ENCODE measurements around the gene CAMK2N2. TPM values are rescaled to one million over a fixed set of nuclear protein-coding genes. Genes with fewer than 3 reads are reported as not detected.
A peak's percentile ranks its signal among the peaks of the same experiment; 100 is the strongest.

The CAMK2N2 gene
- total RNA-seq: not detected

DNA sequence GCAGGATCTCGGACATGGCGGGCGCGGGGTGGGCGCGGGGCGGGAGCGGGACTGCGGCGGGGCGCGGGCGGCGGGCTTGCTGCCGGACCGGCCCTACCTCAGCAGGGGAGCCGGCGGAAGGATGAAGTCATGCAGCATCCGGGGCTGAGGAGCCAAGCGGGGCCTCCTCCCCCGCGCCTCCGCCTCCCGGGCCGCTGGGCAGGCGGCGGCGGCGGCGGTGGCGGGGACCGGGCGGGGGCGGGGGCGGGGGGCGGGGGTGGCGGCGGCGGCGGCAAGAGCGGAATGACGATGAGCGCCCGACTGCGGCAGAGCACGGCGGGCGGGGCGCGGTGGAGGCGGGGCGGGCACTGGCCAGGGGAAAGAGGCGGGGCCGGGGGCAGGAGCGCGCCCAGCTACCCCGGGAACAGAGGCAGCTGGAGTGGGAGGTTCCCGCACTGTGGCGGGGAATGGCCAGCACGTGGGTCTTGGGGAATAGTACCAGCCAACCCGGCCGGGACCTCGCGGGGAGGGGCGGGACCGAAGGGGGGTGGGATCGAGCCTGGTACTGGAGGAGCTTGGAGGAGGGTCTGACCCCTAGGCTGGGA, at the start of gene CAMK2N2:
Gene CAMK2N2 (minus strand): TSS at position 284 of the 584 bp plus-strand sequence. CDS start 268 bp downstream, at position 16.
- DNase-seq: no peak

DNA sequence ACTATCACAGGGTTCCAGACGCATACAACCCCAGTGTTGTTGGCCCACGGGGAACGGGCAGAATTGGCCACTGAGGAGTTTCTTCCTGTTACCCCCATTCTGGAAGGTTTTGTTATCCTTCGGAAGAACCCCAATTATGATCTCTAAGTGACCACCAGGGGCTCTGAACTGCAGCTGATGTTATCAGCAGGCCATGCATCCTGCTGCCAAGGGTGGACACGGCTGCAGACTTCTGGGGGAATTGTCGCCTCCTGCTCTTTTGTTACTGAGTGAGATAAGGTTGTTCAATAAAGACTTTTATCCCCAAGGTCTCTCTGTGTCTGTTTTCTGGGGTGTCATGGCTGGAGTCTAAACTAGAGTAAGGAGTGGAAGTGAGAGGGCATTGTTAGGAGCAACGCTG, 47.4 kb upstream of the CAMK2N2 start:
- no peak for DNase-seq

DNA sequence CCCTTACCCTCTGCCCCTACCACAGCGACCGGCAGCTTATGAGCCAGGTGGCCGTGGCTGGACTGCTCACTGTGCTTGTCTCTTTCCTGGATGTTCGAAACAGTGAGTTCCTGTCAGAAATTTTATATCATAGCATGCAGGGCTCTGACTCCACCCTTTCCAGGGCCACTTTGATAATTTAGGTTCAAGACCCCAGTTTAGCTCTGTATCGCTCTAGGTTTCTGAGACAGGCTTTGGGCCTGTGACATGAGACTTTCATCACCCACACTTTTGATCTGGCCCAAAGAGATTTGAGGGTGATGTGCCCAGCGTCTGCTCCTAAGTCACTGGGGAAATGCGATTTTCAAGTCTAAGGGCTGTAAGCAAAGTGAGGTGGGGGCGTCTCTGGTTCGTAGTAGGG, 46.6 kb upstream of the CAMK2N2 start:
- DNase-seq: no peak

DNA sequence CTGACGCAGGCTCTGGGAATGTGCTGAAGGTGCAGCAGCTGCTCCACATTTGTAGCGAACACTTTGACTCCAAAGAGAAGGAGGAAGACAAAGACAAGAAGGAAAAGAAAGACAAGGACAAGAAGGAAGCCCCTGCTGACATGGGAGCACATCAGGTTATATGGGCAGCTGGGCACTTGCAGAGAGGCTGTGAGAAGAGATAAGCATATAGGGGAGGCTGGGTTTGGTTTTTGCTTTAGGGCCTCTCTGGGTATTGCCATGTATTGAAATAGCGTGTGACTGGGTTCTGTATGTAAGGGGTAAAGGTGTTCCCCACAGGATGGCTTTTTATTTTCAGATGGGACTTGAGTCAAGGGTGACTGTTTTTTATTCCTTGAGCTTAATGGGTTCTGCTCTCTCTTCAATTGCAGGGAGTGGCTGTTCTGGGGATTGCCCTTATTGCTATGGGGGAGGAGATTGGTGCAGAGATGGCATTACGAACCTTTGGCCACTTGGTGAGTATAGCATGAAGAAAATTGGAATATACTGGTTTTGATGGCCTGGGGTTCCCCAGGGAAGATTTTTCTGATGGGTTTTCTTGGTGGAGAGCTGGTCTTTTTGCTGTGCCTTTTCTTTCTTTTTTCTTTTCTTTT, 45.1 kb upstream of the CAMK2N2 start:
- DNase-seq: no peak

DNA sequence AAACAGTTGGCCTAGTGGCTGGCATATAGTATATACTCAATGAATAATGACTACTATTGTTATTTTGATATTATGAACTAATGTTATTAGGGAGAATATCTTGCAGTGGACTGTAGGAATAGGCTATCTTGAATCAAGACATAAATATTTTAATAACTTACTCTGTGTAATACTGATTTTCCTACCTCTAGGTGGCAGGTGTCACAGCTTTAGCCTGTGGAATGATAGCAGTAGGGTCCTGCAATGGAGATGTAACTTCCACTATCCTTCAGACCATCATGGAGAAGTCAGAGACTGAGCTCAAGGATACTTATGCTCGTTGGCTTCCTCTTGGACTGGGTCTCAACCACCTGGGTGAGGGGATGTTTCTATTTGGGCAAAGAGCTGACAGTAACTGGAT, 44.2 kb upstream of the CAMK2N2 start:
- no peak for DNase-seq

DNA sequence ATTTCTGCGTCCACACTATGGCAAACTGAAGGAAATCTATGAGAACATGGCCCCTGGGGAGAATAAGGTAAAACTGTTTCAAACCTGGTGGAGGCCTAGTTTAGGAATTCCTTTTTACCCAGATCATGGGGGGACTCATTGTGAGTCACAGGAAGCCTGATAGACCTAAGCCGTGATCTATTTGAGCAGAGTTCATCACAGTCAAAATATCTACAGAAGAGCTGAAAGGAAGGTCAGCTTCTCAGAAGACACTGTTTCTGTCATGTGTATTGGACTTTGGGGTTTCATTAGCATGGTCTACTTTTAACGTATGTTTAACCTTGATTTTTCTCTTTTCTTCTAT, 39.0 kb upstream of the CAMK2N2 start:
- DNase-seq: no peak

DNA sequence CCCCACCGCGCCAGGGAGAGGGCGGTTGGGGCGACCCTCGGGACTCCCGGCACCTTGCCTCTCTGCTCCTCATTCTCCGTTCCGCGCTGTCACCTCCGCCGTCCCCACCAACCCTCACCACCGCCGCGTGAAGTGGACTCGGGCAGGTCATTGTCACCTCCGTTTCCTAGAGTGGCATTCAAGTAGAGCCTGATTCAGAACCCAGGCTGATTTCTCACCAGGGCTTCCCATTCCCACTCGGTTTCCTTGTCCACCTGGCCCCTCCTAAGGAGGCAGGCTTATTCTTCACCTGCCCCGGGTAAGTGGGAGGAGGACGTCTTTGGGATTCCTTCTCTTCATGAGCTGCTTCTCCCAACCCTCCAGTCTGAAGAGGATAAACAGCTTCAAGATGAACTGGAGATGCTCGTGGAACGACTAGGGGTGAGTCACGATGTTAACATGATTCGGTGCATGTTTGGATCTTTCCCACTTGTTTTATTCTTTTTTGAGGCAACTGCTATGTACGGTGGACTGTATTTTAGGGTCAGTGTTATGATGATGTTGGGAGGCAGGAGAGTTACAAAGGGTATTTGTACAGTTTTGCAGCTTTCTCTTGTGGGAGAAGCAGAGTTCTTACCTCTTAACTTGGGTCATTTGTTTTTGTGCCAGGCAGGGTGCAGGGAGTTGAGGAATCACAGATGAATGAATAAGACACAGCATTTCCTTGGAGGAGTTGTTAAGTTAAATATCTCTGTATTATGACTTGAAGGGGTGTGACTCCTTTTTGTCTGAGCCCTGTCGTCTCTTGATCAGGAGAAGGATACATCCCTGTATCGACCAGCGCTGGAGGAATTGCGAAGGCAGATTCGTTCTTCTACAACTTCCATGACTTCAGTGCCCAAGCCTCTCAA, 38.4 kb upstream of the CAMK2N2 start:
- DNase-seq: no peak

DNA sequence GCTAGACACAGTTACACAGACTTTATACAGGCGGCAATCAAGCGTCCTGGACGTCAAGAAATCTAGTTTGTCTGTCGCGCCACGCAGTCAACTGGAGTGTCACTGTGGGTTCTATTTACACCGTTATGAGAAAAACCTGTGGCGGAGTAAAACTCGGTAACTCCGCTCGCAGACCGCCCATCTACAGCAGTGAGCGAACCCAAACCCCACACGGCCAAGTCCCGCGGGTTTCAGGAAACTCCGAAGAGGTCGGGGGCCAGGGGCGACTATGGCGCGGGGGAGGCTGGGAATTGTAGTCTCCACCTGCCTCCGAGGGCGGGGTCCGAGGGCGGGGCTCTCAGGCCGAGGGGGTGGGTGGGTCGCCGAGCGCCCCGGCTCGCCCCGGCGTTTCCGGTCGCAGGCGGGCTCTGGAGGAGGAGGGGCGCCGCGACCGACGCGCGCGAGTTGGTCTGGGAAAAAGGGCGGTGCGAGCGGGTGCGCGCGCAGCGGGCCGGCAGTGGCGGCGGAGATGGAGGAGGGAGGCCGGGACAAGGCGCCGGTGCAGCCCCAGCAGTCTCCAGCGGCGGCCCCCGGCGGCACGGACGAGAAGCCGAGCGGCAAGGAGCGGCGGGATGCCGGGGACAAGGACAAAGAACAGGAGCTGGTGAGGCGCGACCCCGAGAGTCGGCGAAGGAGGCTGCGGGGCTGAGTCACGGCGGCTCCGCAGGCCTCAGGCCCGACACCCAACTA, 37.6 kb upstream of the CAMK2N2 start, which contains the start of gene PSMD2:
Gene PSMD2 (plus strand): TSS at position 483 of the 729 bp plus-strand sequence. CDS start 26 bp downstream, at position 509.
- peak; percentile 97 for DNase-seq

DNA sequence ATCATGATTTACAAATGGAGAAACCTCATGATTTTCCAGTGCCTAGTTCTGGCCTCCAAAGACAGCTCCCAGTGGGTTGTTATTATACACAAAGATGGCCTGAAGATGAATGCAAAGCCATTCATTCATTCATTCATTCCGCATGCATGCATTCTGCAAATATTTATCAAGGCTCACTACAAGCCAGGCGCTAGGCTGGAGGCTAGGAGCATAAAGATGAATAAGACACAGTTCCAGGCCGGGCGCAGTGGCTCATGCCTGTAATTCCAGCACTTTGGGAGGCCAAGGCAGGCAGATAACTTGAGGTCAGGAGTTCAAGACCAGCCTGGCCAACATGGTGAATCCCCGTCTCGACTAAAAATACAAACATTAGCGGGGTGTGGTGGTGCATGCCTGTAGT, 35.3 kb upstream of the CAMK2N2 start:
- no peak for DNase-seq

DNA sequence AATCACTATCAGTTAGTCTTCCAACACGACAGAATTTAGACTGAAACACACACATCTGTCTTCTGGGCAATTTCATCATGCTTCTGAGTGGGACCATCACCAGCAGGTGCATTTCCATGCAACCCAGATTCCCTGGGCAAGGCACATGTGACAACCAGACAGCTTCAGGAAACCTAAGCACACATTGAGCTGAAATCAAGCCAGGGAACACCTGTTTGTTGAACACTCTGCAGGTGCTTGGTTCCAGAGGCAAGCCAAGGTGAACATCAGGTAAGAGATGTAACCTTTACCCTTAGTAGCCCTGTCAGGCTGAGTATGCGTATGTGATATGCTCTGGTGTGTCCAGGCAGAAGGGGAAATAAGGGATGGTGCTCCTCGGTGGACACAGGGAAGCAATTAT, 34.4 kb upstream of the CAMK2N2 start:
- DNase-seq: no peak

DNA sequence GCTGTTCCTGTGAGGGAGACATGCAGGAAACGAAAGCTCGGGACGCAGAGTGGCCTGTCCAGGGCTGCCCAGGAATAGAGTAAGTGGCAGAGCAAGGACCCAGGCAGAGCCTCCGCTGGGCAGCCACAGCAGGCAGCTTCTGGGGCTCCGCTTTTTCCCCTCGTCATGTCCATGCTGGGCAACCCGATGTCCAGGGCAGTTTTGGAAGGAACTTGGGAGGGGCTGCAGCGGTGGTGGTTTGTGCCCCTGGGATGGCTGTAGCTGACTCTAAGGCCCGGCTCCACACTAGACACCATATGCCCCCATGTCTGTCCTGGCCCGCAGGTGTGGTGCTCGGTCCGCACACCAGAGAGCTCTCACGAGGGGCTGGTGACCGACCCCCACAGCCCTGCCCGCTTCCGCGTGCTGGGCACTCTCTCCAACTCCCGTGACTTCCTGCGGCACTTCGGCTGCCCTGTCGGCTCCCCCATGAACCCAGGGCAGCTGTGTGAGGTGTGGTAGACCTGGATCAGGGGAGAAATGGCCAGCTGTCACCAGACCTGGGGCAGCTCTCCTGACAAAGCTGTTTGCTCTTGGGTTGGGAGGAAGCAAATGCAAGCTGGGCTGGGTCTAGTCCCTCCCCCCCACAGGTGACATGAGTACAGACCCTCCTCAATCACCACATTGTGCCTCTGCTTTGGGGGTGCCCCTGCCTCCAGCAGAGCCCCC, 30.5 kb upstream of the CAMK2N2 start:
- no peak for DNase-seq

DNA sequence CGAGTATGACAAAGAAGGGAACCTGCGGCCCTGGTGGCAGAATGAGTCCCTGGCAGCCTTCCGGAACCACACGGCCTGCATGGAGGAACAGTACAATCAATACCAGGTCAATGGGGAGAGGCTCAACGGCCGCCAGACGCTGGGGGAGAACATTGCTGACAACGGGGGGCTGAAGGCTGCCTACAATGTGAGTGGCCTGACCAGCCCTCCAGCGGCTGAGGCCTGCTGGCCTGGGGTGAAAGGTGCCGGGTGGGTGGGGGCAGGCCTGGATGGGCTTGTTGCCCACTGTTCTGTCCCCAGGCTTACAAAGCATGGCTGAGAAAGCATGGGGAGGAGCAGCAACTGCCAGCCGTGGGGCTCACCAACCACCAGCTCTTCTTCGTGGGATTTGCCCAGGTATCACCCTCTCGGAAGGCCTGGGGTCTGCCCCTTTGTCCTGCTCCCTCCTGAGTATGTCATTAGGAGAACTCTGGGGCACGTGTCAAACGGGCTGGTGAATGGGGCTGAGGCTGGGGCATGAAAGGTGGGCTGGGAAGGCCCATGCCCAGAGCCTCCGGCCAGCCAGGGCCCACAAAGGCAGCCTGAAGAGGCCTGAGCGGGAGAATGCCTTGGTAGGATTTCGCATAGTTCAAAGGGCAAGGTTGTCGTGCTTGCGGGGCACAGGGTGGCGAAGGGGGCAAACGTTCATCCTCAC, 29.8 kb upstream of the CAMK2N2 start:
- no peak for DNase-seq

DNA sequence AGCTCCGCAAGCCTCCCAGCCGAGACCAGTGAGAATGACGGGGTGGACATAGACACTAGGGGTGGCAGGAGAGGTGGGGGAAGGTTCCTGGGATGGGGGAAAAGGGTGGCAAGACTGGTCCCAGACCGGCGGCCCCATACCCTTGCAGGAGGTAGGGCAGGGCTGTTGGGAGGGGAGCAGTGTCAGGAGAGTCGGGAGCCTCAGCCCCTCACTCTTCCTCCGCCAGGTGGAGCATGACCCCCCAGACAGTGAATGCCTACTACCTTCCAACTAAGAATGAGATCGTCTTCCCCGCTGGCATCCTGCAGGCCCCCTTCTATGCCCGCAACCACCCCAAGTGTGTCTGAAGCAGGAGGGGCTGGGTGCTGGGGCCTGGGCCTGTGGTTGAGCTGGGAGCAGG, 29.0 kb upstream of the CAMK2N2 start:
- DNase-seq: no peak

DNA sequence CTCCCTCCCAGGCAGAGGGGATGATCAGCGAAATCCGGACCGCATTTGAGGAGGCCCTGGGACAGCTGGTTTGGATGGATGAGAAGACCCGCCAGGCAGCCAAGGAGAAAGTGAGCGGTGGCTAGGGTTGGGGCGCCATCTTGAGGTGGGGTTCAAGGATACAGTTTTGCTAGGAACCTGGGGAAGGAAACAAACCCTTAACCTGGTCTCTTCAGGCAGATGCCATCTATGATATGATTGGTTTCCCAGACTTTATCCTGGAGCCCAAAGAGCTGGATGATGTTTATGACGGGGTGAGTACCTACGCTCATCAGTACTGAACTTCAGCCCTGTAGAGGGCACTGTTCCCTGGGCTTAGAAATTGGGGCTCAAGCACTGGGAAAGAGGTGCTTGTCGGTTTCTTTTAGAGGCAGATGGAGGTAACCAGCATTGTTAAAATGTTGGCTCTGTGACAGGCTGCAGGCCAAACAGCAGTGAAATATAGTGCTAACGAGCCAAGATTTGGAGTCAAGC, 28.1 kb upstream of the CAMK2N2 start:
- DNase-seq: peak; percentile 11

DNA sequence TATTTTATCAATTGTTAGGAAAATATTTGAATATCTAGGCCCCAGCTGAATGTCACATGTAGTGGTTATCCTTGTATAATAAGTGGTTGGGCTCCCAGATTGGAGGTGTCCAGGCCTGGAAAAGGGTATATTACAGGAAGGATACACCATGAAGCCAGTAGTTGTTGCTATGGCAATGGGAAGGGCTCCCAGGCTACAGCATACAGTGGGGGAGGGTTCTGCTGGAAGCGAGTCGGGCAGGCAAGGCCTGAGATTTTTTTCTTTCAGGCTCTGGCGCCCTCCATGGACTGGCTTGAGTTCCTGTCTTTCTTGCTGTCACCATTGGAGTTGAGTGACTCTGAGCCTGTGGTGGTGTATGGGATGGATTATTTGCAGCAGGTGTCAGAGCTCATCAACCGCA, 23.3 kb upstream of the CAMK2N2 start:
- peak; percentile 38 for DNase-seq

DNA sequence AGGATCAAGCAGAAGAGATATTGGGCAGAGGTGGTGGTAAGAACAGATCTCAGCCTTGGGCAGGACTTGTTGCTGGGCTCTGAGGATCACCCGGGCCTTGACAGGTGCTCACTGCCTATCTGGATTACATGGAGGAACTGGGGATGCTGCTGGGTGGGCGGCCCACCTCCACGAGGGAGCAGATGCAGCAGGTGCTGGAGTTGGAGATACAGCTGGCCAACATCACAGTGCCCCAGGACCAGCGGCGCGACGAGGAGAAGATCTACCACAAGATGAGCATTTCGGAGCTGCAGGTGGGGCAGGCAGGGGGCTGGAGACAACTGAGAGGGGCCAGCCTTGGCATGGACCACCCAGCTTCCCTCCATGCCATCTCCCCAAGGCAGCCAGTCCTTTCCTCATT, 22.3 kb upstream of the CAMK2N2 start:
- DNase-seq: no peak

DNA sequence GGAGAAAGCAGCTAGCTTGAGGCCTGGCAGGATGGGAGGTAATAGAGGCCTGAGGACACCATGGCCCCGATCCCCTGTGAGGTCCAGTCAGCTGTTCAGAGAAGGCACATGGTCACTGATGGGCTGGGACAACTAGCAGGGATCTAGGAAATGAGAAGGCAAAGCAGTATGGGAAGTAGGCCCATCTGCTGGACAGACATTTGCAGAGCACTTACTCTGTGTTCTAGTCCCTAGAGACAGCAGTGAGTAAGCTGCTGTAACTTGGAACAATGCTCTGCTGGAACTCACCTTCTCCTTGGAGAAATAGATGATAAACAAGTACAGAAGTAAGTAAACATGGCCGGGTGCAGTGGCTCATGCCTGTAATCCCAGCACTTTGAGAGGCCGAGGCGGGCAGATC, 21.6 kb upstream of the CAMK2N2 start:
- no peak for DNase-seq

DNA sequence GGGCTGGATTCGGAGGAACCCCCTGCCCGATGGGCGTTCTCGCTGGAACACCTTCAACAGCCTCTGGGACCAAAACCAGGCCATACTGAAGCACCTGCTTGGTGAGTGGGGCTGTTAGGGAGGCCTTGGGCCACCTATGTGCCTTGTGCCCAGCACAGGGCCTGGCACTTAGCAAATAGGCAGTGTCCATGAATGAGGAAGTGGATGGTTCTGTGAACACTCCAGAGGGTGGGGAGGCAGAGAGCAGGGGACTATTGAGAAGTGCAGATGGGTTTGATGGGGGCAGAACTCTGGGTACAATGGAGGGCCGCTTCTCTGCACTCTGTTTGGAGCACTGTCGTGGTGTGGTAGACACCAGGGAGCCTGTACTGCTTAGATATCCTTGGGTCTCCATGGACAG, 16.0 kb upstream of the CAMK2N2 start:
- DNase-seq: no peak

DNA sequence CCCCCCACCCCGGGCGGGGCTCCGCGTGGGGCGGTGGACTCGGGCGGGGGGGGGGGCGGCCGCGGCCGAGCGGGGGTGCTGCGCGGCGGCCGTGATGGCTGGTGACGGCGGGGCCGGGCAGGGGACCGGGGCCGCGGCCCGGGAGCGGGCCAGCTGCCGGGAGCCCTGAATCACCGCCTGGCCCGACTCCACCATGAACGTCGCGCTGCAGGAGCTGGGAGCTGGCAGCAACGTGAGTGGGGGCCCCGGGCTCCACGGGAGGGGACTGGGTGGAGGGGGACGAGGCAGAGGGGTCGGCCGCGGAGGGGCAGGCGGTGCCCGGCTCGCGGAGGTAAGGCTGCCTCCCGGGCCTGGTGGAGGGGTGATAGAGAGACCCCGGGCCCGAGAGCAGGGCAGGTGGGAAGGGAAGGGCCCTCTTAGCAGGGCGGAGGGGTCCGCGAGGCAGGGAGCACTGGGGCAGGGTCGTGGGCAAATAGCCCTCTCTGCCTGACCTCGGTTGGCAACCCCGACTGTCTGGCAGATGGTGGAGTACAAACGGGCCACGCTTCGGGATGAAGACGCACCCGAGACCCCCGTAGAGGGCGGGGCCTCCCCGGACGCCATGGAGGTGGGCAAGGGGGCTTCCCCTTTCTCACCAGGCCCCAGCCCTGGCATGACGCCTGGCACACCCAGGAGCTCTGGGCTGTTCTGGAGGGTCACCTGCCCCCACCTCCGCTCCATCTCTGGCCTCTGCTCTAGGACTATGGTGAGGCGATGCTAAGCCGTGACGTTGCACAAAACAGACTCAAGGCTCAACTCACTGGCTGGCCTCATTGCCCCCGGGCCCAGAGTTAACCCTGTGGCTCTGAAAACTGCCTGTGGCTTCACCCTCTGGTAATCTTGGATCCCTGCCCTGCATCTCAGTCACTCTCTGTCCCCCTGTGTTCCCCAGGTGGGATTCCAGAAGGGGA, 14.9 kb upstream of the CAMK2N2 start, which contains the start of gene ECE2:
Gene ECE2 (plus strand): TSS at position 62 of the 950 bp plus-strand sequence. CDS start 132 bp downstream, at position 194.
- DNase-seq: no peak

DNA sequence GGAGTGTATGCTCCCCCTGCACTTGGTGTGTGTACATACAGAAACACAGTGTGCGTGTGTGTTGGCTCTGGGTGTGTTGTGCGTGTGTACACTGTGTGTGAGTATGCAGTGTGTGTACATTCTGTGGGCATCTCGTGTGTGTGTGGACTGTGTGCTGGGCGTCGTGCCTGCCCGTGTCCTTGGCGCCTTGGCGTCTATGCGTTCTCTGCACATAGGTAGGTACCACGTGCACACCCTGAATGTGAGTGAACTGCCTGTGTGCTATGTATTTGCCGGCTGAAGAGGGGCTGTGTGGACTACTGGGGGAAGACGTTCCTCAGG, 14.0 kb upstream of the CAMK2N2 start:
- DNase-seq: no peak
